CD4-positive, alpha-beta T cell treated with Interleukin-15 for 4 hours (primary cell): Measurements from ENCODE around the gene ZNRF3.
A peak's percentile ranks its signal among the peaks of the same experiment; 100 is the strongest.
"Not testable (repeated sequence)": the region's sequence is repeated elsewhere in the genome, so short reads cannot be mapped to it uniquely, and the experiment has no call there.

Experiments
- DNase-seq: peaks from one replicate; pipeline ENCODE4 v3.0.0-alpha.2; 2020; ENCODE audit warnings: low spot score

Gene ZNRF3

DNA sequence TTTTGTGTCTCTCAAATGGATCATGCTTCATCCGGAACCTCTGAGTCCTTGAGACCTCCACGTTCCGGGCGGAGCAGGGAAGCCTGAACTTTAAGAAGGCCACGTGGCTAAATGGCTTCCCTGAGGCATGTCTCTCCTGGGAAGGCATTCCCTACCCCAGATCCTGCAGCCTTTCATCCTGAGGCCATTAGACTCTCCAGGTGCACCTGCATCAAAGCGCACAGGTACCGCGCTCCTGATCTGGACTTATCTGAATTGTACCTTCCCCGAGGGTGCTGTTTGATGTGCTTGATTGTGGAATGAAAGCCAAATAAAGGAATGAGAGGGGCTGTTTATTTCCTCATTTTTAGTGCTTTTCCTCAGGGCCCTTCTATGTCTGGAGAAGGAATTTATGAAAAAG, 155.8 kb downstream of the ZNRF3 start:
- DNase-seq, result no peak

DNA sequence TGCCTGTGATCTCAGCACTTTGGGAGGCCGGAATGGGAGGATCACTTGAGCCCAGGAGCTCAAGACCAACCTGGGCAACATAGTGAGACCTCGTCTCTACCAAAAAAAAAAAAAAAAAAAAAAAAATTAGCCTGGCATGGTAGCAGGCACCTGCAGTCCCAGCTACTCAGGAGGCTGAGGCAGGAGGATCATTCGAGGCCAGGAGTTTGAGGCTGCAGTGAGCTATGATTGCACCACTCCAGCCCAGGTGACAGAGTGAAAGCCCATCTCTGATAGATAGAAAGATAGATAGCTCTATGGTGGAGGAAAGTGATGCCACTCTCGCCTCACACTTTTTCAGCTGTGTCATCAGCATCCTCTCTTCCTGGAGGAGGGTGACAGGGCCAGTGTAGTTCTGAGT, 156.3 kb downstream of the ZNRF3 start:
- DNase-seq, result not testable (repeated sequence)

DNA sequence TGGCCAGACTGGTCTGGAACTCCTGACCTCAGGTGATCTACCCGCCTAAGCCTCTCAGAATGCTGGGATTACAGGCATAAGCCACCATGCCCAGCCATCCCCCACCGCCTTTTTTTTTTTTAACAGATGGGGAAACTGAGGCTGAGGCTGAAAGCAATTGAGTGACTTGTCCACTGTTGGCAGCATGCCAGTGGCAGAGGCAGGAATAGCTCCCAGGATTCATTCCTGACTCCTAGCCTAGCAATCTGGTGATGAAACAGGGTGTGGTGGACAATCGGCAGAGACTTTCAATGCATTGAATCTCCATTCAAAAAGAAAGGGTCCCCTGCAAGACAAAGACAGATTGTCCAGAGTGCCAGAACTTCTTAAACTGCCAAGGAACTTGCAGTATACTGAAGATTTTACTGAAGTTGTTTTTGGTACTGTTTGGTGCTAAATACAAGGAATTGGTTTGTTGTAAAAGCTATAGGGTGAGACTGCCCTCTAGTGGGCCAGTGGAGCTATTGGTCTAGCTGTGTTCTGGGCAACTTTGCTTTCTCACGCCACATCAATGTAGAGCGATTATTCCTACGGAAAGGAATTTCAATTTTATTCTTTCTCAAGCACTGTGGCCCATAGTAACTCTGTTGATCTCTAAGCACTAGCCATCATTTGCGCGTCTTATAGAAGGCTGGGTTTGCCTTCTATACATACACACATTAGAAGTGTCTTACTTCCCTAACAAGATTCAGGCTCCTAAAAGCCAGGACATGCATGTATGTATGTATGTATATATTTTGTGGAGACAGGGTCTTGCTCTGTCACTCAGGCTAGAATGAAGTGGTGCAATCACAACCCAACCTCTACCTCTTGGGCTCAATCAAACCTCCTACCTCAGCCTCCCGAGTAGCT, 157.3 kb downstream of the ZNRF3 start:
- peak; percentile 67 for DNase-seq

DNA sequence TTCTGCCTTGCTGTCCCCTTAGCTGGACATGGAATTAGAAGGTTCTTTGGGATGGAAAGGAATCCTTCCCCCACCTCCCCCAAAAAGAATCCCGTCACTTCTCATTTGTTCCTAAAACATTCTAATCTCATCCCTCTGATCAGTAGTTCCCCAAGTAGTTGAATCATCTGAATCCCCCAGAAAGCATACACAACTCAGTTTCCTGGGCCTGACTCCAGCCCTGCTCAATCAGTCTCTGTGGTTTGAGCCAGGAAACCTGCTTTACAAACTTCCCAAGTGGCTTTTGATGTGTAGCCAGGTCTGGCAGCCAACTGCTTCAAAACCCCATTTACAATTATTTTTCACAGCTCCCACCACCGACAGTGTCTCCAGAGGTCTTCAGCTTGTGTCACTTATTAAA, 158.0 kb downstream of the ZNRF3 start:
- DNase-seq, result no peak

DNA sequence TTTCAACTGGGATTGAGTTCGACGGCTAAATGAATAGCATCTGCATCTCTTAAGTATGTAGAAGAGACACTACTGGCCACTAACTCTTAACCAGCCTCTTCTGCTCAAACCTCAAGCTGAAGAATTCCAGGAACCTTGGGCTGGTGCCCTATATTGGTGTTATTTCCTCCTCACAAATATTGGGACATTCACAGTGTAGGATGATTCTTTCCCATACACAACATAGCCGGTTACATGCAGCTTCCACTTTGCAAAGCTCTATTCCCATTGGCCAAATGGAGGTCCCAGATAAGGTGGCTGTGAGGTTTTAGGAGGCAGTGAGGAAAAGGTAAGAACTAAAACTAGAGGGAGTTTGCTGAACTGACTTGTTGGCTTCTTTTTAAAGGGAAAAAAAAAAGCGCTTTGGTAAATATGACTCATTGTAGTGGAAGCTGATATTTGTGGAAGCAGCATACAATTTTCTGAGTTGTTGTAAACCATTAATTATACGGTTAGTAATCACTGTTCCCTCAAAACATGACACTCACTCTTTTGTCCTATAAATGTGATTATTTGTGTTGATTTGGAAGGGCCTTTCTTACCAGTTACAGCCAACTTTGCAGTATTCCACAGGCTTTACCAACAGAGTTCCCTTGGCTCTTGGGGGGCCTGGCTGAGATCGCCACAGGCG, 160.7 kb downstream of the ZNRF3 start:
- DNase-seq, result no peak

DNA sequence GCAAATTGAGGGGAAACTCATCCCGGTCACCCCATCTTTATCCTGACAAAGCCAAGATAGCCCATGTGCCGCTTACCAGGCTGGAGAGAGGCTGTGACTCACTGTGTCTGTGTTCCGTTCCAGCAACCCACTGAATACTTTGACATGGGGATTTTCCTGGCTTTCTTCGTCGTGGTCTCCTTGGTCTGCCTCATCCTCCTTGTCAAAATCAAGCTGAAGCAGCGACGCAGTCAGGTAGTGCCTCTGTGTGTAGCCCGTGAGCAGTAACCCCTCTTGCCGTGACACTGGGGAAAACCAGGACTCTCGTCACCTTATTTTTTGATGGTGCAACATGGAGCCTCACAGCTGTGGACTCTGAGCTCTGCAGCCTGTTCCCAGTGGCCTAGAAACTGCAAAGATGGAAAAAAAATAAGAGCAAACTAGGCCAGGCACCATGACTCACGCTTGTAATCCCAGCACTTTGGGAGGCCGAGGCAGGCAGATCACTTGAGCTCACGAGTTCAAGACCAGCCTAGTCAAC, 161.3 kb downstream of the ZNRF3 start:
- no peak for DNase-seq

DNA sequence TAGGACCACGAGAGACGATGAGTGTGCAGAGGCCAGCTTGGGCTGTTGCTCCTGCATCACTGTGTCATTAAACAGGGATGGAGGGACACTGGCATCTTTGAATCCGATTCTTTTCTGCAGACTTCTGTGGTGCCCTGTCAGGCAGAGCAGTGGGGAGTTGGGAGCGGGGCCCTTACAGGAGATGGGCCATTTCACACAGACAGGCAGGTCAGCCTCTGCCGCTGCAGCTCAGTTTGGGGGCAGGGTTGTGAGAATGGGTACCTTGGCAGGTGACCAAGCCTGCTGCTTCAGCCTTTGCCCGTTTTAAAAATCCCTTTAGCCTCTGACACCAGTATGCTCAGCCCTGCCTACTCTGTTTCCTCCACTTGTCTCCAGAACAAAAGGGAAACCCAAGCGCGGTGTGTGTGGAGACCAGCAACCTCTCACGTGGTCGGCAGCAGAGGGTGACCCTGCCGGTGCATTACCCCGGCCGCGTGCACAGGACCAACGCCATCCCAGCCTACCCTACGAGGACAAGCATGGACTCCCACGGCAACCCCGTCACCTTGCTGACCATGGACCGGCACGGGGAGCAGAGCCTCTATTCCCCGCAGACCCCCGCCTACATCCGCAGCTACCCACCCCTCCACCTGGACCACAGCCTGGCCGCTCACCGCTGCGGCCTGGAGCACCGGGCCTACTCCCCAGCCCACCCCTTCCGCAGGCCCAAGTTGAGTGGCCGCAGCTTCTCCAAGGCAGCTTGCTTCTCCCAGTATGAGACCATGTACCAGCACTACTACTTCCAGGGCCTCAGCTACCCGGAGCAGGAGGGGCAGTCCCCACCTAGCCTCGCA, 165.7 kb downstream of the ZNRF3 start:
- no peak for DNase-seq

DNA sequence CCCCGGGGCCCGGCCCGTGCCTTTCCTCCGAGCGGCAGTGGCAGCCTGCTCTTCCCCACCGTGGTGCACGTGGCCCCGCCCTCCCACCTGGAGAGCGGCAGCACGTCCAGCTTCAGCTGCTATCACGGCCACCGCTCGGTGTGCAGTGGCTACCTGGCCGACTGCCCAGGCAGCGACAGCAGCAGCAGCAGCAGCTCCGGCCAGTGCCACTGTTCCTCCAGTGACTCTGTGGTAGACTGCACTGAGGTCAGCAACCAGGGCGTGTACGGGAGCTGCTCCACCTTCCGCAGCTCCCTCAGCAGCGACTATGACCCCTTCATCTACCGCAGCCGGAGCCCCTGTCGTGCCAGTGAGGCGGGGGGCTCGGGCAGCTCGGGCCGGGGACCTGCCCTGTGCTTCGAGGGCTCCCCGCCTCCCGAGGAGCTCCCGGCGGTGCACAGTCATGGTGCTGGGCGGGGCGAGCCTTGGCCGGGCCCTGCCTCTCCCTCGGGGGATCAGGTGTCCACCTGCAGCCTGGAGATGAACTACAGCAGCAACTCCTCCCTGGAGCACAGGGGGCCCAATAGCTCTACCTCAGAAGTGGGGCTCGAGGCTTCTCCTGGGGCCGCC, 166.4 kb downstream of the ZNRF3 start:
- no peak for DNase-seq

DNA sequence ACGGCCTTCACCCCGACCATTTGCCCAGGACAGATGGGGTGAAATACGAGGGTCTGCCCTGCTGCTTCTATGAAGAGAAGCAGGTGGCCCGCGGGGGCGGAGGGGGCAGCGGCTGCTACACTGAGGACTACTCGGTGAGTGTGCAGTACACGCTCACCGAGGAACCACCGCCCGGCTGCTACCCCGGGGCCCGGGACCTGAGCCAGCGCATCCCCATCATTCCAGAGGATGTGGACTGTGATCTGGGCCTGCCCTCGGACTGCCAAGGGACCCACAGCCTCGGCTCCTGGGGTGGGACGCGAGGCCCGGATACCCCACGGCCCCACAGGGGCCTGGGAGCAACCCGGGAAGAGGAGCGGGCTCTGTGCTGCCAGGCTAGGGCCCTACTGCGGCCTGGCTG, 167.1 kb downstream of the ZNRF3 start:
- DNase-seq, result no peak

DNA sequence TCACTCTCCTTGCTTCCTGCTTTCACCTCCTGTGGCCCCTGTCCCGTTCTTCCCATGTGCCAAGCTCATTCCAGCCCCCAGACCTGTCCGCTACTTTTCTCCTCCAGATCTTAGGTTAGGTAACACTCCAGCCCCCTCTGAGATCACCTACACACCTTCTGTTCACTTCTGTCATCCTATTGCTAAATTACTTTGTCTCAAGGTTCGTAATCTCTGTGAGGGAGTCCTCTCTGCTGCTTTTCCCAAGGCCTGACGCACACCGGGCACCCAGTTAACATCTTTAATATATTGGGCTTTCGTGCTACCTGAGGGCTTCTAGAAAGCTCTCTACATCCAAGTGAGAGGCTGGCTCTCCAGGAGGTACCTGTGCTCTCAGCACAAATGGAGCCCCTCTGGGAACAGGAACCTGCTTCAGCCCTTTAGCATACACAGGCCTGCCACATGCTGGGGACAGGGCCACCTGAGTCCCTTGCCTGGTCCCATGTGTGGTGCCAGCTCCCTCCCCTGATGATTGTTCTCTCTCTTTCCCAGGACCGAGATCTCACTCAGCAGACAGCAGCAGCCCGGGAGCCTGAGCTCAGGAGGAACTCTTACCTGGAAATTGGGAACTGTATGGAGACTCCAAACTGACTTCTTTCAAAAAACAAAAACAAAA, 169.8 kb downstream of the ZNRF3 start:
- no peak for DNase-seq

DNA sequence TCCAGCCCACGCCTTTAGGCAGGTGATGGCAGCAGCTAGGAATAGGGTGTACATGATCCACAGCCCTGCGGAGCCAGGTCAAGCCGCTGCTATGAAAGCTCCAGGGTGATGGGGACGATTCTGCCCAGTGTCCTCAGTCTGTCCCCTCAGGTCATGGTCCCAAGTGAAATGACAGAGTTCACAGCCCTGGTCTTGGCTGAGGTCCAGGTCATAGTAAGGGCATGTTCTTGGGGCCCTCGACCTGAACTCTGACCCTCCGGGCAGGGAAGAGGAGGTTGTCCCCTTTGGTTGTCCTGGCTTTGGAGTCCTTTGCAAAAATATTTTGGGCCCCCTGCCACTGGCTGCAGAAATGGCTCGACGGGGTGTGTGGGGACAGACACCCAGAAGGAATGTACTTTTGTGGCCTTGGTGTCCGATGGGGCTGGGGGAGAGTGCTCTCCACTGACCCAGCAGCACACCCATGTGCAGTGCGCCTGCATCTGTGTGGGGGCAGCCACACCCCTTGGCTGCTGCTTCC, 170.9 kb downstream of the ZNRF3 start:
- no peak for DNase-seq

DNA sequence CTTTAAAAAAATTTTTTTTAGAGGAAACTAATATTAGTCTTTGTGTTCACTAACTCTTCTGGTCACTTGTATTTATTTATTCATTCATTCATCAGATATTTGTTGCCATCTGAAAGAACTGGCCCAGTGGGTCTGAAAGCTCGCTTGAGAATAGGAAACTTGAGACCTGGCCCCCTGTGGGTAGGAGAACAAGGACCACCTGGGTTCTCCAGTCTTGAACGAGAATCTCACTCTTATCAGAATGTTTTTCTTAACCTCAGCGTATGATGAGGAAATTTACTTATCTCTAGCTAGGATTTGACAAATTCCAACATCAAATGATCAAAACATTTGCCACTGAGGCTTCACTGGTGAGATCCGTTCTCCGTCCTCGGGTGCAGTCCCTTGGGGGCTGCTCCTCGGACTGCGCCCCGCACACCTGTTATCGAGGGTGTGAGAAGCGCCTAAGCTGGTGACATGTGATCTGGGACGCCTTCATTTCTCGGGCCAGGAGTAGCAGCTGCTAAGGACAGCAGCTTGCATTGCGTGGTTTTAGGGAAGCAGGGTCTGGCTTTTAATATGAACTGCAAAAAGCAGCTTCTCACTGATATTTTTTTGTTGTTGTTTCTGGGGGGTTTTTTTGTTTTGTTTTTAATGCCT, 171.9 kb downstream of the ZNRF3 start:
- no peak for DNase-seq

DNA sequence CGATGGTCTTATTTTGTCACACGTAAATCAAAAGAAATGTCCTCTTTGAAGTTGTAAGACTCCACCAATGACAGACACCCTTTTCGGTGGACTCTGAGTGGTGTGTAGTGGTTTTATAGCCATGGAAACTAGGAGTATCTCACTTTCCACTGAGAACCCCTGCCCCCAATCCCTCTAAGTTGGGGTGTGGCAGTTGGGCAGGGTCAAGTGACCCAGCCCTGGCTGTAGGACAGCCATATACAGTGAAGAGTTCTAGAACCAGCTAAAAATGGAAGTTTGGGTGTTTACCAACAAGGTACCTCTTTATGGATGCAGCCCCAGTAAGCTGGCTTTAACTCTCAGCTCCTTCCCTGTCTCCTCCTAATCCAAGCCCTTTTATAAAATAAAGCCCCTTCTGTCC, 173.1 kb downstream of the ZNRF3 start:
- DNase-seq, result no peak

DNA sequence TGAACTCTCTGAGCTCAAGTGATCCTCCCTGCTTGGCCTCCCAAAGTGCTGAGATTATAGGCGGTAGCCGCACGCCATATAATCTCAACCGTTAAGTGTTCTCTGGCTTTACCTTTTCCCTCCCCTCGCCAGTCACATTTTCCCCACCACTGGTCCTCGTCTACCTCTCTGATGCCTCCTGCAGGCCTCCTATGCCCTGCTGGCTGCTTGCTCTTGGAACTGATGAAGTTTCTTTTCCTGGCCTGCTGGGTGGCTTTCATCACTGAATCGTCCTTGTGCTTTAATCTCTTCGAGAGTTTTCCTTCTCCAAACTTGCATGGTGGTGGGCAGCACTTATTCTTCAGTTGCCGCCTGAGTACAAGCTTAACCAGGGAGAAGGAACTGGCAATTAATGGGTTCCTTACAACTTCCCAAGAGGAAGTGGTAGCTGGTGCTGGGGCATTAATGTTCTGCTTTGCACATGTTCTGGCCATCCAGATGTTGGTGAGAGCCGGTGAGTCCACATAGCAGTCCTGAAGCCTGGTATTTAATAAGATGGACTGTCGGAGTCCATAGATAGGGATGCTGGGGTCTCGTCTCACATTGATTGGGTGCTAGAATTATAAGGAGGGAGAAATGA, 177.0 kb downstream of the ZNRF3 start:
- no peak for DNase-seq

DNA sequence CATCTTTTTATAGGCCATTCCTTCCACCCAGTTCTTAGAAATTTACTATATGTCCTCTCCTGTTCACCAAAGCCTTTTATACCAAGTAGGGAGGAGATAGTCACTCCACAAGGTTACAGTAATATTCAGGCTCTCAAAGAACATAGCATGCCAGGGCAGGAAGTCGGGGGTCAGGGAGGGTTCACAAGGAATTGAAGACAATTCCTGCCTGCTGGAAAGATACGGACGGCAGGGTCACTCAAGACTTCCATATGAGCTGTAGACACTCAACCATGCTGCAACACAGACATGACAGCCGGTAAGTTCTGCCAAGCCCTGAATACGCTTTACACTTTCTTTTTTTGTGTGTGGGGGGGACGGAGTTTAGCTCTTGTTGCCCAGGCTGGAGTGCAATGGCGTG, 177.6 kb downstream of the ZNRF3 start:
- no peak for DNase-seq

DNA sequence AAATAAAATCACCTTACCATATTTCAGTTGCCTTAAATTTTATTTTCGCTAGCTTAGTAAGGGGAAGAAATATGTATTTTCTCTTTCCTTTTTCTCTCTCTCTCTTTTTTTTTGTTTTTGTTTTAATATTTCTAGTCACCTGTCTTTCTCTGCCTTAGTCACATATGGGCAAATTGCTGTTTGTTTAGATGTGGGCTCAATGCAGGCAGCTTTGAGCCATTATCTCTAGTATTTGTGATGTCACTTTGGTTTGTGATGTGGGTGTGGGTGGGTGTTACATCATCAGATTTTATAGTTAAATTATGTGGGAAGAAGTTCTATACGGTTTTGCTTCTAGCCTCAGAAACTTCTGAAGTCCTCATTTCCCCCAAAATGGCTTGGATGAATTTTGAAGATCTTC, 178.4 kb downstream of the ZNRF3 start, which contains the start of gene C22orf31:
C22orf31 (minus strand) TSS at position 59 of the 400 bp plus-strand sequence; CDS start at position 20, 39 bp downstream.
- no peak for DNase-seq

DNA sequence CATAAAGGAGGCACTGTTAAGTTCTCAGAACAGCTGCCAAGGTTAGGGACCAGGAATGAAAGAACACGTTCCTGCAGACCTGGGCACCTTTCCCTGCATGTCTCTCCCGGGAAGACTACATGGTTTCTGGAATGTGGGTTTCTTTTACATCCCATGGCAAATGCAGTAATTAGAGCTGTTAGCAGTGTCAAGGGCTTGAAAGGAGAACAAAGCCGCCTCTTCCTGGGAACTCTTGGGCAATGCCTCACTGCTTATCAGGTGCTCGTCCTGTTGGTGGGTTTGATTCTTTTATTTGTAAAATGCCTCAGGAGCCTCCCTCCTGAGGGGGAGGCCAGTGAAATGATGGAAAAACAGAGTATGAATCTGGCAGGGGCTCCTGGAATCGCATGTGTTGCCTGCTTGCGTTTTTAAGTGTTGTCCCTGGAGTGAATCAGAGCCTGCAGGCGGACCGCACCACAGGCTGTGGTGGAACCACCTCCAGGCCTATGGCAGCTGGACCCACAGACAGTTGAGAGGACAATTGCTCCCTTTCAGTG, 179.0 kb downstream of the ZNRF3 start:
- DNase-seq, result no peak

DNA sequence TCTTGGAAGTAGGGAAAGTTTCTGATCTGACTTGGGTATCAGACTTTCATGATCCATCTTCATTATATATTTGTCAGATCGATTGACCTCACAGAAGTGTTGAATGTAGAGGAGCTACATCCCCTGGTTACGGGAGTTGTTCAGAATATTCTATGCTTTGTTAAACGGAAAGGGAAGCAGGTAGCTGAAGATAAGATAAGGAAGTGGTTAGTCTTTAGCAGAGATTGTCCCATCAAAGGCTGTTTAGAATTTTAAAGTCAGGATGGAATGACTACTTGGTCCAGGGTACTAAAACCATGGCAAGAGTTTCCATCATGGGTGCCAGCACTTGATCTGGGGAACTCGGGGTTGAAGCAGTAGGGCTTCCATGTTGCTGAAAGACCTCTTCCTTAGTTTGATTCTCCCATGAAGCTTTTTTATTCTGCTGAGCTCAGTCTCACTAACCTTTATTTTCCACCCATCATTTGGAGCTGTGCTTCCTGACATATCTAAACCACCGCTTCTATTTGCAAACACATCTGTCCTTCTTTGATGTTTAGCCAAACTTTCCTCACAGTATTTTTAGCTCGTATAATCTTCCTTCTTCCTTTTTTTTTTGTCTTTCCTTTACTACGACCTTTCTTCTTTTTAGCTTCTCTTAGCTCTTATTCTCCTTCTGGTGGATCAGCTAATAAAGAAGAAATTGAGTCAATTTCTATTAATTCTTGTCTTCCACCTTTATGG, 182.3 kb downstream of the ZNRF3 start:
- DNase-seq, result no peak

DNA sequence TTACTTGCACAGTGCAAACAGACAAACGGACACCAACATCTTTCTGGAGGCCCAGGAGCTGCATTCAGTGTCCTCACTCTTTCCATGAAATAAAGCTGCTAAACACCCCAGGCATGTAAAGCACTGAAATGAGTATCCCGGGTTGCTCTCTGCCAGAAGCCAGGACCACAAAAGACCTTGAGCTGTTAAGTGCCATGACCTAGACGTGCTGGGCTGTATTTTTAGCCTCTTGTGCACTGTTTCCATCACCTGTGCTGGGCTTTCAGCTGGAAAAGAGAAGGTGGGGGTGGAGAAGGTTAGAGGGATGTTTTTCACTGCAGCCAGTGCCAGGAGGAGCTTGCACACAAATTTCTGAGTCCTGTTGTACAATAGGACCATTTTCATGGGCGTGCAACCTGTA, 186.1 kb downstream of the ZNRF3 start:
- no peak for DNase-seq
